Glomerular endothelial cell (primary cell): ENCODE data around the gene UBL3. TPM values are rescaled to one million over a fixed set of nuclear protein-coding genes. Genes with fewer than 3 reads are reported as not detected.

ENCODE experiments used
- DNase-seq: peaks from one replicate; pipeline ENCODE4 v3.0.0-alpha.2; 2011; ENCODE audit warnings: low read depth, low spot score; ENCODE audit errors: extremely low read depth
- total RNA-seq: library from RNA; depleted of rRNA; stranded (reverse); fragments of >200 nt; gene quantifications from 2 replicates; pipeline ENCODE4 v1.2.3, GENCODE V29; 2015

UBL3 gene
- total RNA-seq, 1 donor from 2014 or later = 14.1 TPM

- no peak for DNase-seq
Measured at GRCh38 chr13:29858231-29858630, 7.8 kb upstream of the UBL3 start.

- no peak for DNase-seq
Measured at GRCh38 chr13:29857085-29857484, 6.7 kb upstream of the UBL3 start.

- no peak for DNase-seq
Measured at GRCh38 chr13:29856426-29856825, 6.0 kb upstream of the UBL3 start.

GRCh38 chr13:29855784-29856183 lies 5.4 kb upstream of the UBL3 start:
- no peak for DNase-seq

- DNase-seq = no peak
Measured at GRCh38 chr13:29855009-29855408, 4.6 kb upstream of the UBL3 start.

GRCh38 chr13:29853131-29853530 lies 2.7 kb upstream of the UBL3 start:
- DNase-seq = no peak

GRCh38 chr13:29852472-29853054 lies 2.1 kb upstream of the UBL3 start:
- DNase-seq = no peak

- DNase-seq = no peak
Measured at GRCh38 chr13:29849731-29850212, 645 bp downstream of the UBL3 start.

- DNase-seq = no peak
Measured at GRCh38 chr13:29849071-29849631, 1.3 kb downstream of the UBL3 start.

GRCh38 chr13:29847501-29847983 lies 2.9 kb downstream of the UBL3 start:
- no peak for DNase-seq

- no peak for DNase-seq
Measured at GRCh38 chr13:29846475-29847256, 3.8 kb downstream of the UBL3 start.

GRCh38 chr13:29845440-29846056 lies 4.9 kb downstream of the UBL3 start:
- no peak for DNase-seq

- DNase-seq = no peak
Measured at GRCh38 chr13:29844441-29844840, 6.0 kb downstream of the UBL3 start.

- no peak for DNase-seq
Measured at GRCh38 chr13:29840585-29840984, 9.8 kb downstream of the UBL3 start.

GRCh38 chr13:29835280-29836061 lies 14.9 kb downstream of the UBL3 start:
- no peak for DNase-seq

- DNase-seq = no peak
Measured at GRCh38 chr13:29832761-29833298, 17.6 kb downstream of the UBL3 start.

GRCh38 chr13:29830000-29830399 lies 20.4 kb downstream of the UBL3 start:
- no peak for DNase-seq

GRCh38 chr13:29819143-29819542 lies 31.3 kb downstream of the UBL3 start:
- DNase-seq = no peak

GRCh38 chr13:29817604-29818378 lies 32.6 kb downstream of the UBL3 start:
- DNase-seq = no peak

GRCh38 chr13:29816715-29817114 lies 33.7 kb downstream of the UBL3 start:
- DNase-seq = no peak
